Caco-2 (cell line): ENCODE data around the gene TBK1. TPM values are rescaled to one million over a fixed set of nuclear protein-coding genes. Genes with fewer than 3 reads are reported as not detected.

Experiments
- Bru-seq: library from RNA; stranded (reverse); fragments of 400-500 nt; gene quantifications from one replicate; lab custom pipeline; 2021; lab: Mats Ljungman, UMichigan
- BruChase-seq, 2 experiments: library from RNA; stranded (reverse); fragments of 400-500 nt; gene quantifications; one replicate each; lab custom pipeline; 2021; lab: Mats Ljungman, UMichigan
- BruUV-seq: library from RNA; stranded (reverse); fragments of 400-500 nt; replicated peaks from 2 replicates; lab custom pipeline; 2021; lab: Mats Ljungman, UMichigan
- CTCF ChIA-PET: fragments of 300-600 bp; sonication (Branson Sonifier 250); formaldehyde crosslinking; loops from one replicate; lab custom pipeline; 2022; ENCODE audit warnings: antibody characterized with exemption; lab: Charles Lee
- POLR2A ChIA-PET: fragments of 300-600 bp; sonication (Branson Sonifier 250); formaldehyde crosslinking; loops from one replicate; lab custom pipeline; 2022; ENCODE audit warnings: antibody characterized with exemption; lab: Charles Lee
- DNase-seq, 2 experiments: peaks; one replicate each; pipeline versions ENCODE4 v3.0.0 to v3.0.0-alpha.2; 2020 to 2022
- H3K27me3 ChIP-seq: replicated peaks from 2 replicates; pipeline ENCODE4 v1.6.0; 2011; ENCODE audit warnings: low read length; ENCODE audit not compliant: control insufficient read depth, insufficient read depth
- H3K36me3 ChIP-seq: 2 replicates; pipeline ENCODE4 v1.5.1; 2011; ENCODE audit warnings: low read length; ENCODE audit not compliant: control insufficient read depth, insufficient read depth
- H3K4me1 ChIP-seq: fragments of 250-450 bp; sonication (Bioruptor Pico); 2 replicates; pipeline ENCODE4 v1.5.1; 2020; ENCODE audit warnings: mild to moderate bottlenecking
- H3K4me3 ChIP-seq: 2 replicates; pipeline ENCODE4 v1.5.1; 2011; ENCODE audit warnings: low read depth, mild to moderate bottlenecking, control low read depth, low read length
- H3K9me3 ChIP-seq: fragments of 250-450 bp; sonication (Bioruptor Pico); 2 replicates; pipeline ENCODE4 v1.5.1; 2020; ENCODE audit warnings: mild to moderate bottlenecking, moderate library complexity
- H3K27ac Mint-ChIP-seq: one replicate; pipeline ENCODE4 v1.8.0; 2022; ENCODE audit warnings: mixed read lengths; ENCODE audit not compliant: unreplicated experiment
- H3K27me3 Mint-ChIP-seq: one replicate; pipeline ENCODE4 v1.8.0; 2022; ENCODE audit warnings: mixed read lengths; ENCODE audit not compliant: insufficient read depth, unreplicated experiment
- H3K36me3 Mint-ChIP-seq: one replicate; pipeline ENCODE4 v1.8.0; 2022; ENCODE audit warnings: mild to moderate bottlenecking, mixed read lengths; ENCODE audit not compliant: insufficient read depth, unreplicated experiment
- H3K4me1 Mint-ChIP-seq: one replicate; pipeline ENCODE4 v1.8.0; 2022; ENCODE audit warnings: low read depth, mixed read lengths; ENCODE audit not compliant: unreplicated experiment
- H3K4me3 Mint-ChIP-seq: one replicate; pipeline ENCODE4 v1.8.0; 2022; ENCODE audit warnings: mild to moderate bottlenecking, moderate library complexity, mixed read lengths; ENCODE audit not compliant: unreplicated experiment
- H3K9me3 Mint-ChIP-seq: one replicate; pipeline ENCODE4 v1.8.0; 2022; ENCODE audit warnings: mixed read lengths; ENCODE audit not compliant: unreplicated experiment
- CTCF ChIP-seq, 2 experiments: fragments of 200-600 bp in 1 of 2; IDR thresholded peaks; 1 replicate in 1 of 2; 2 replicates in 1 of 2; pipeline versions ENCODE4 v1.5.1 to v1.8.0; 2011 to 2022; ENCODE audit warnings: antibody characterized with exemption in 1 of 2, control low read depth in 1 of 2, inconsistent platforms in 1 of 2, low read depth in 1 of 2, low read length in 1 of 2, mild to moderate bottlenecking in 1 of 2, moderate library complexity in 1 of 2; ENCODE audit not compliant: insufficient read depth in 1 of 2, severe bottlenecking in 1 of 2, unreplicated experiment in 1 of 2
- intact Hi-C: fragments of 100-400 bp; cut with micrococcal nuclease; formaldehyde crosslinking; loops from one replicate; pipeline ENCODE4 v1.10.0; 2022; ENCODE audit not compliant: unreplicated experiment
- long read RNA-seq: library from polyadenylated mRNA; stranded (forward); transcript quantifications from one replicate; pipeline ENCODE4 v2.0.0, GENCODE V29; 2022
- total RNA-seq: library from RNA; stranded (reverse); gene quantifications from 2 replicates; pipeline ENCODE4 v1.2.3, GENCODE V29; 2022

Gene TBK1
- total RNA-seq (21.6 and 23.2 TPM in 2 replicates), Bru-seq, nascent RNA (percentile 88 among the genes with signal in this experiment), BruChase-seq, experiment 1, labeled RNA remaining after a 2-hour chase (percentile 86 among the genes with signal in this experiment), BruChase-seq, experiment 2, labeled RNA remaining after a 6-hour chase (percentile 76 among the genes with signal in this experiment)
- long read RNA-seq, transcript TBK1-201 (21 exons, 3,256 nt) = major isoform, 28 of 47 reads
- long read RNA-seq, partial matches to known transcripts = 13 of 47 reads
- long read RNA-seq, other reads (novel, unspliced or antisense) = 6 of 47 reads

- Histone ChIP-seq H3K36me3 (no peaks in the 10 kb centered on the region), H3K27me3 (no peaks in the 10 kb centered on the region), H3K9me3 (no peaks in the 10 kb centered on the region), H3K4me3 (peak within 1 kb of the TSS; percentile 98), H3K4me1 (peaks cover 4% of the 10 kb centered on the region; the same call in 1 of the 2 replicates)
- no TSS peak for BruUV-seq
- POLR2A ChIA-PET = interaction anchor here (0.6 kb wide), 1 partner anchor 43 kb away, joined by 5 read pairs; no protein-coding TSS in a partner anchor
- Mint-ChIP-seq H3K27ac (peak within 1 kb of the TSS; percentile 86), H3K4me3 (peak within 1 kb of the TSS; percentile 83), H3K27me3 (no peaks in the 10 kb centered on the region), H3K9me3 (no peaks in the 10 kb centered on the region), H3K4me1 (peaks cover 15% of the 10 kb centered on the region), H3K36me3 (peaks cover 62% of the 10 kb centered on the region)
- CTCF ChIA-PET = no interaction called here
- peak; percentile 91 to 94 for DNase-seq
- no peak for TF ChIP-seq CTCF (IDR thresholded peaks at IDR 0.05; ENCODE audit: insufficient read depth in 1 of 2, low read depth in 1 of 2, low read length in 1 of 2, severe bottlenecking in 1 of 2, unreplicated experiment in 1 of 2)
- intact Hi-C loops = loop anchor here (5.0 to 10.0 kb wide), 3 partner anchors 45 to 245 kb away; no protein-coding TSS in a partner anchor
Measured at GRCh38 chr12:64451687-64452558, at the start of gene TBK1. TSS of gene TBK1 (plus strand) at chr12:64452120. CDS start at chr12:64455871, 3,751 bp downstream.

GRCh38 chr12:64402181-64402580 lies 49.7 kb upstream of the TBK1 start:
- no peak overlapping the region for H3K27ac Mint-ChIP-seq

More at GRCh38 chr12:64402181-64402580, 49.7 kb upstream of the TBK1 start:
- H3K4me1 ChIP-seq = no peaks in the 10 kb centered on the region
- no peak overlapping the region for H3K4me3 ChIP-seq
- no peaks in the 10 kb centered on the region for H3K9me3 Mint-ChIP-seq
- TF ChIP-seq CTCF (IDR thresholded peaks at IDR 0.05; ENCODE audit: insufficient read depth in 1 of 2, low read depth in 1 of 2, low read length in 1 of 2, severe bottlenecking in 1 of 2, unreplicated experiment in 1 of 2) = no peak
- H3K36me3 Mint-ChIP-seq = peaks cover 33% of the 10 kb centered on the region
- no peaks in the 10 kb centered on the region for H3K27me3 ChIP-seq
- no peaks in the 10 kb centered on the region for H3K27me3 Mint-ChIP-seq
- intact Hi-C loops = no loop called here
- no peaks in the 10 kb centered on the region for H3K36me3 ChIP-seq
- H3K4me1 Mint-ChIP-seq = peaks cover 2% of the 10 kb centered on the region
- H3K9me3 ChIP-seq = no peaks in the 10 kb centered on the region
- BruUV-seq = no TSS peak
- POLR2A ChIA-PET = no interaction called here
- DNase-seq = no peak
- H3K4me3 Mint-ChIP-seq = no peak overlapping the region
- CTCF ChIA-PET = no interaction called here
